SK-N-SH (cell line): ENCODE measurements around the gene ONECUT1. TPM values are rescaled to one million over a fixed set of nuclear protein-coding genes. Genes with fewer than 3 reads are reported as not detected.

Experiments used
- CTCF ChIA-PET: fragments of 300-600, 350-600 bp; formaldehyde crosslinking; extraction: SDS; loops from one replicate; lab custom pipeline; 2021; lab: Yijun Ruan, JAX
- POLR2A ChIA-PET: fragments of 350-600 bp; sonication (Branson Sonifier 250); formaldehyde crosslinking; extraction: SDS; loops from one replicate; lab custom pipeline; 2020; ENCODE audit warnings: antibody characterized with exemption, inconsistent platforms; lab: Yijun Ruan, JAX
- DNase-seq: peaks from one replicate; pipeline ENCODE4 v3.0.0; 2012
- H2AFZ ChIP-seq: fragments of 200-600 bp; sonication (generic); 2 replicates; pipeline ENCODE4 v1.8.1; 2016; ENCODE audit warnings: antibody characterized with exemption, mild to moderate bottlenecking, low read depth
- H3F3A ChIP-seq: fragments of 200-600 bp; sonication (generic); replicated peaks from 2 replicates; pipeline ENCODE3; 2016; ENCODE audit warnings: antibody characterized with exemption, mild to moderate bottlenecking; ENCODE audit not compliant: insufficient read depth
- H3K27ac ChIP-seq, 2 experiments: fragments of 200-500 bp in 1 of 2; fragments of 200-600 bp in 1 of 2; sonication (Bioruptor generic) in 1 of 2; sonication (generic), shearing (Covaris generic) in 1 of 2; 2 replicates each; pipeline versions ENCODE4 v1.5.1 to v1.6.1; 2014 to 2016; ENCODE audit warnings: low read depth in 2 of 2, inconsistent platforms in 1 of 2, low read length in 1 of 2, mild to moderate bottlenecking in 1 of 2, mixed read lengths in 1 of 2
- H3K27me3 ChIP-seq: fragments of 200-600 bp; sonication (generic), shearing (Covaris generic); 2 replicates; pipeline ENCODE4 v1.6.1; 2016; ENCODE audit warnings: mixed run types; ENCODE audit not compliant: insufficient read depth
- H3K36me3 ChIP-seq, 2 experiments: fragments of 200-500 bp in 1 of 2; fragments of 200-600 bp in 1 of 2; sonication (Bioruptor generic) in 1 of 2; sonication (generic) in 1 of 2; replicated peaks in 1 of 2; 2 replicates each; pipeline versions ENCODE3 to v1.5.1; 2014 to 2016; ENCODE audit warnings: low read length in 1 of 2, mild to moderate bottlenecking in 1 of 2; ENCODE audit not compliant: insufficient read depth in 2 of 2, control insufficient read depth in 1 of 2
- H3K4me1 ChIP-seq, 2 experiments: fragments of 200-500 bp in 1 of 2; fragments of 200-600 bp in 1 of 2; sonication (Bioruptor generic) in 1 of 2; sonication (generic), shearing (Covaris generic) in 1 of 2; 2 replicates each; pipeline versions ENCODE4 v1.5.1 to v1.6.1; 2014 to 2016; ENCODE audit warnings: low read depth in 1 of 2, low read length in 1 of 2, mixed run types in 1 of 2; ENCODE audit not compliant: insufficient read depth in 2 of 2, control insufficient read depth in 1 of 2
- H3K4me2 ChIP-seq: fragments of 200-600 bp; sonication (generic), shearing (Covaris generic); 2 replicates; pipeline ENCODE4 v1.6.1; 2017; ENCODE audit warnings: mixed run types
- H3K4me3 ChIP-seq, 2 experiments: fragments of 200-500 bp in 1 of 2; fragments of 200-600 bp in 1 of 2; sonication (Bioruptor generic) in 1 of 2; sonication (generic), shearing (Covaris generic) in 1 of 2; 2 replicates each; pipeline versions ENCODE4 v1.5.1 to v1.8.1; 2014 to 2016; ENCODE audit warnings: low read depth in 2 of 2, inconsistent platforms in 1 of 2, low read length in 1 of 2, mild to moderate bottlenecking in 1 of 2, mixed read lengths in 1 of 2, moderate library complexity in 1 of 2
- H3K79me2 ChIP-seq: fragments of 200-600 bp; sonication (generic); 2 replicates; pipeline ENCODE4 v1.8.1; 2017; ENCODE audit warnings: mild to moderate bottlenecking; ENCODE audit not compliant: insufficient read depth
- H3K9ac ChIP-seq: fragments of 200-600 bp; sonication (generic); 2 replicates; pipeline ENCODE4 v1.6.1; 2017; ENCODE audit warnings: mixed run types
- H3K9me2 ChIP-seq: fragments of 200-600 bp; sonication (generic); 2 replicates; pipeline ENCODE4 v1.6.1; 2017; ENCODE audit warnings: mixed run types
- H3K9me3 ChIP-seq: fragments of 200-600 bp; sonication (generic); 2 replicates; pipeline ENCODE4 v1.6.1; 2017; ENCODE audit warnings: mixed run types, mild to moderate bottlenecking, moderate library complexity
- H4K20me1 ChIP-seq: fragments of 200-600 bp; sonication (generic); 2 replicates; pipeline ENCODE4 v1.6.1; 2017; ENCODE audit warnings: mild to moderate bottlenecking, mixed run types; ENCODE audit not compliant: insufficient read depth
- CTCF ChIP-seq: fragments of 200-600 bp; sonication (generic); IDR thresholded peaks from 2 replicates; pipeline ENCODE4 v1.6.1; 2017; ENCODE audit warnings: antibody characterized with exemption, mild to moderate bottlenecking, moderate library complexity
- ELF1 ChIP-seq: IDR thresholded peaks from 2 replicates; pipeline ENCODE4 v1.4.0; 2012
- EP300 ChIP-seq, 2 experiments: IDR thresholded peaks; 2 replicates each; pipeline versions ENCODE4 v1.4.0 to v1.6.1; 2012; ENCODE audit warnings: borderline replicate concordance in 1 of 2, low read depth in 1 of 2, low read length in 1 of 2
- FOXJ3 ChIP-seq: sonication (generic); formaldehyde crosslinking; IDR thresholded peaks from 2 replicates; pipeline ENCODE4 v1.5.1; 2020; ENCODE audit warnings: mild to moderate bottlenecking, missing genetic modification reagents
- GABPA ChIP-seq: IDR thresholded peaks from 2 replicates; pipeline ENCODE4 v1.4.0; 2012; ENCODE audit warnings: low read depth, mild to moderate bottlenecking
- MAX ChIP-seq: IDR thresholded peaks from 2 replicates; pipeline ENCODE4 v1.4.0; 2012; ENCODE audit warnings: low read depth
- MXI1 ChIP-seq: IDR thresholded peaks from 2 replicates; pipeline ENCODE4 v1.6.1; 2012; ENCODE audit warnings: mild to moderate bottlenecking, low read depth, low read length, improper control_type of control experiment
- NRF1 ChIP-seq: IDR thresholded peaks from 2 replicates; pipeline ENCODE4 v1.6.1; 2012; ENCODE audit warnings: low read depth, mild to moderate bottlenecking, low read length
- RAD21 ChIP-seq: IDR thresholded peaks from 2 replicates; pipeline ENCODE4 v1.6.1; 2012; ENCODE audit warnings: mild to moderate bottlenecking, low read length
- TCF12 ChIP-seq: IDR thresholded peaks from 2 replicates; pipeline ENCODE4 v1.4.0; 2012
- TEAD4 ChIP-seq: IDR thresholded peaks from 2 replicates; pipeline ENCODE4 v1.4.0; 2012; ENCODE audit warnings: mild to moderate bottlenecking, borderline replicate concordance; ENCODE audit not compliant: insufficient read depth
- WGBS: methylation state at CpG from one replicate; pipeline ENCODE4 v1.1.6; 2017; ENCODE audit warnings: low lambda C conversion rate; 5-methylcytosine and 5-hydroxymethylcytosine counted together
- polyA plus RNA-seq, 3 experiments: library from polyadenylated mRNA; depleted of rRNA; stranded (reverse); fragments of >200 nt; gene quantifications; 2 replicates each; pipeline ENCODE4 v1.2.3, GENCODE V29; 2012
- TF ChIP-seq, protein P1 (sequence below): IDR thresholded peaks from 2 replicates; pipeline ENCODE4; 2012
- TF ChIP-seq, protein P2 (sequence below): fragments of 150-350 bp; IDR thresholded peaks from 2 replicates; pipeline ENCODE4 v1.6.1; 2017; ENCODE audit warnings: antibody characterized with exemption, low read length, low read depth, borderline replicate concordance

Gene ONECUT1
- polyA plus RNA-seq, 1 of the 3 experiments (the other 2 are of a cell fraction) = not detected

GRCh38 chr15:52733696-52734255, 56.4 kb downstream of the ONECUT1 start:
- Histone ChIP-seq H3F3A (peaks cover 2% of the 10 kb centered on the region), H3K9me3 (no peaks in the 10 kb centered on the region), H3K4me3 (no peak overlapping the region), H3K27ac (no peak overlapping the region), H3K4me2 (no peak overlapping the region), H3K36me3 (no peaks in the 10 kb centered on the region), H3K9me2 (no peaks in the 10 kb centered on the region), H3K4me1 (peaks cover 4 to 15% of the 10 kb centered on the region in 2 experiments), H4K20me1 (no peaks in the 10 kb centered on the region), H3K27me3 (no peaks in the 10 kb centered on the region), H2AFZ (no peak overlapping the region), H3K9ac (no peak overlapping the region), H3K79me2 (no peaks in the 10 kb centered on the region)
- POLR2A ChIA-PET = no interaction called here
- TF ChIP-seq CTCF (no peak), RAD21 (no peak), TCF12 (no peak)
- no peak for DNase-seq
- CTCF ChIA-PET = interaction anchor here (0.6 to 3.4 kb wide), 11 partner anchors 9 to 506 kb away, joined by 3 to 86 read pairs (median 8); partner anchors contain the start of gene ATOSA
- no CpG with 5 or more reads among the region's 1 CpG for WGBS

DNA sequence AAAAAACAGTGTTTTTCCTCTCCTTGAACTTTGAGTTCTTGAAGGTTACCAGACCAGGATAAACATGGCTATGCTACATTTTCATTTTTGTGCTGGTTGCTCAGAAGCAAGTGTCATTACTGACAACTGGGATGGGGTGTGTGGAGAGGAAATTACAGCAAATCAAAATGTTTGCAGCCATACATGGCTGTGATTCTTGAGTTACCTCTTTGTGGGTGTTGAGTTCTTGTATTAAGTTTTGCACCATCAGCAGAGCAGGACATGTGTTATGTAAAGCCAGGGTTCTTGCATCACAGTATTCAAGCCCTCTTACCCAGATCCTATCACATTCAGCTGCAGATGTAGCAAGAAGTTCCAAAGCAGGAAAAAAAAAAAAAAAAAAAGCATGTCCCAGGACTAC, 57.0 kb downstream of the ONECUT1 start:
- DNase-seq = no peak
- Histone ChIP-seq H3K27me3 (no peaks in the 10 kb centered on the region), H3K9me3 (no peaks in the 10 kb centered on the region), H2AFZ (no peak overlapping the region), H3K4me2 (no peak overlapping the region), H3K36me3 (no peaks in the 10 kb centered on the region), H3K9me2 (no peaks in the 10 kb centered on the region), H4K20me1 (no peaks in the 10 kb centered on the region), H3K27ac (no peak overlapping the region), H3K4me3 (no peak overlapping the region), H3K4me1 (peaks cover 4 to 18% of the 10 kb centered on the region in 2 experiments), H3F3A (peaks cover 2% of the 10 kb centered on the region), H3K9ac (no peak overlapping the region)
- ChIA-PET CTCF (interaction anchor here (0.6 to 3.4 kb wide), 5 partner anchors 8 to 506 kb away, joined by 3 to 86 read pairs (median 8); no protein-coding TSS in a partner anchor), POLR2A (no interaction called here)
- TF ChIP-seq TEAD4 (no peak), NRF1 (no peak), ELF1 (no peak), EP300 (IDR thresholded peaks at IDR 0.05; ENCODE audit: borderline replicate concordance in 1 of 2, low read depth in 1 of 2, low read length in 1 of 2) (no peak), MAX (no peak), FOXJ3 (CRISPR knock-in tag) (no peak), MXI1 (no peak), GABPA (no peak)
- TF ChIP-seq, protein P1, sequence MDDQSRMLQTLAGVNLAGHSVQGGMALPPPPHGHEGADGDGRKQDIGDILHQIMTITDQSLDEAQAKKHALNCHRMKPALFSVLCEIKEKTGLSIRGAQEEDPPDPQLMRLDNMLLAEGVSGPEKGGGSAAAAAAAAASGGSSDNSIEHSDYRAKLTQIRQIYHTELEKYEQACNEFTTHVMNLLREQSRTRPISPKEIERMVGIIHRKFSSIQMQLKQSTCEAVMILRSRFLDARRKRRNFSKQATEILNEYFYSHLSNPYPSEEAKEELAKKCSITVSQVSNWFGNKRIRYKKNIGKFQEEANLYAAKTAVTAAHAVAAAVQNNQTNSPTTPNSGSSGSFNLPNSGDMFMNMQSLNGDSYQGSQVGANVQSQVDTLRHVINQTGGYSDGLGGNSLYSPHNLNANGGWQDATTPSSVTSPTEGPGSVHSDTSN = no peak
- TF ChIP-seq, protein P2, sequence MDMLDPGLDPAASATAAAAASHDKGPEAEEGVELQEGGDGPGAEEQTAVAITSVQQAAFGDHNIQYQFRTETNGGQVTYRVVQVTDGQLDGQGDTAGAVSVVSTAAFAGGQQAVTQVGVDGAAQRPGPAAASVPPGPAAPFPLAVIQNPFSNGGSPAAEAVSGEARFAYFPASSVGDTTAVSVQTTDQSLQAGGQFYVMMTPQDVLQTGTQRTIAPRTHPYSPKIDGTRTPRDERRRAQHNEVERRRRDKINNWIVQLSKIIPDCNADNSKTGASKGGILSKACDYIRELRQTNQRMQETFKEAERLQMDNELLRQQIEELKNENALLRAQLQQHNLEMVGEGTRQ = no peak
- TF ChIP-seq, all 33 proteins: peak for 0
- no peaks in the 10 kb centered on the region for H3K79me2 ChIP-seq
